Measurements from ENCODE around the gene LAMA2. TPM values are rescaled to one million over a fixed set of nuclear protein-coding genes. Genes with fewer than 3 reads are reported as not detected.

The LAMA2 gene
- total and polyA plus RNA-seq, 2 experiments from 2014 or later: 13.4 to 78.1 TPM

- Histone ChIP-seq H3K4me3 (no peak overlapping the region), H3K9me3 (ENCODE audit: low read depth) (no peaks in the 10 kb centered on the region), H3K27ac (no peak overlapping the region), H3K27me3 (no peaks in the 10 kb centered on the region), H3K36me3 (no peaks in the 10 kb centered on the region), H3K4me1 (ENCODE audit: low read depth) (no peaks in the 10 kb centered on the region)
- DNase-seq (ENCODE audit: low read depth in 1 of 2, low spot score in 1 of 2): no peak
- no peak for TF ChIP-seq CTCF (IDR thresholded peaks at IDR 0.05; ENCODE audit: low read depth, low read length)
These were observed 459.9 kb downstream of the LAMA2 start for GRCh38 chr6:129342796-129343195.

GRCh38 chr6:129344379-129344778 lies 461.4 kb downstream of the LAMA2 start:
- H3K4me3 ChIP-seq: no peak overlapping the region
- H3K9me3 ChIP-seq (ENCODE audit: low read depth): no peaks in the 10 kb centered on the region
- no peak overlapping the region for H3K27ac ChIP-seq
- H3K27me3 ChIP-seq: no peaks in the 10 kb centered on the region
- no peaks in the 10 kb centered on the region for H3K4me1 ChIP-seq (ENCODE audit: low read depth)
- no peaks in the 10 kb centered on the region for H3K36me3 ChIP-seq
- no peak for TF ChIP-seq CTCF (IDR thresholded peaks at IDR 0.05; ENCODE audit: low read depth, low read length)
- DNase-seq (ENCODE audit: low read depth in 1 of 2, low spot score in 1 of 2): no peak

GRCh38 chr6:129345890-129346289 lies 463.0 kb downstream of the LAMA2 start:
- no peak for TF ChIP-seq CTCF (IDR thresholded peaks at IDR 0.05; ENCODE audit: low read depth, low read length)
- no peaks in the 10 kb centered on the region for H3K27me3 ChIP-seq
- peak in 1 of 2 donors; percentile 33 for DNase-seq (ENCODE audit: low read depth in 1 of 2, low spot score in 1 of 2)
- H3K9me3 ChIP-seq (ENCODE audit: low read depth): no peaks in the 10 kb centered on the region
- H3K4me1 ChIP-seq (ENCODE audit: low read depth): no peaks in the 10 kb centered on the region
- H3K4me3 ChIP-seq: no peak overlapping the region
- H3K27ac ChIP-seq: no peak overlapping the region
- peaks cover 6% of the 10 kb centered on the region for H3K36me3 ChIP-seq

GRCh38 chr6:129346964-129347363 lies 464.0 kb downstream of the LAMA2 start:
- no peaks in the 10 kb centered on the region for H3K9me3 ChIP-seq (ENCODE audit: low read depth)
- H3K27me3 ChIP-seq: no peaks in the 10 kb centered on the region
- DNase-seq (ENCODE audit: low read depth in 1 of 2, low spot score in 1 of 2): no peak
- H3K36me3 ChIP-seq: peaks cover 6% of the 10 kb centered on the region
- no peak overlapping the region for H3K27ac ChIP-seq
- TF ChIP-seq CTCF (IDR thresholded peaks at IDR 0.05; ENCODE audit: low read depth, low read length): no peak
- H3K4me3 ChIP-seq: no peak overlapping the region
- H3K4me1 ChIP-seq (ENCODE audit: low read depth): no peaks in the 10 kb centered on the region

GRCh38 chr6:129350278-129350677 lies 467.3 kb downstream of the LAMA2 start:
- no peak for DNase-seq (ENCODE audit: low read depth in 1 of 2, low spot score in 1 of 2)
- H3K4me1 ChIP-seq (ENCODE audit: low read depth): no peaks in the 10 kb centered on the region
- H3K27me3 ChIP-seq: no peaks in the 10 kb centered on the region
- no peaks in the 10 kb centered on the region for H3K9me3 ChIP-seq (ENCODE audit: low read depth)
- no peak overlapping the region for H3K27ac ChIP-seq
- H3K4me3 ChIP-seq: no peak overlapping the region
- no peak for TF ChIP-seq CTCF (IDR thresholded peaks at IDR 0.05; ENCODE audit: low read depth, low read length)
- peaks cover 6% of the 10 kb centered on the region for H3K36me3 ChIP-seq

- Histone ChIP-seq H3K27ac (no peak overlapping the region), H3K9me3 (ENCODE audit: low read depth) (no peaks in the 10 kb centered on the region), H3K36me3 (peaks cover 6% of the 10 kb centered on the region), H3K27me3 (no peaks in the 10 kb centered on the region), H3K4me3 (no peak overlapping the region), H3K4me1 (ENCODE audit: low read depth) (no peaks in the 10 kb centered on the region)
- DNase-seq (ENCODE audit: low read depth in 1 of 2, low spot score in 1 of 2): no peak
- no peak for TF ChIP-seq CTCF (IDR thresholded peaks at IDR 0.05; ENCODE audit: low read depth, low read length)
These were observed 468.9 kb downstream of the LAMA2 start for GRCh38 chr6:129351807-129352206.

Measured in cardiac muscle cell (in vitro differentiated cells and primary cell).